HG02943 (cell line): ENCODE results near the gene GALNT18.

Experiments used
- ATAC-seq: cut with Tn5 transposase; IDR thresholded peaks from one replicate; pipeline ENCODE4 v1.9.1; 2021; ENCODE audit warnings: mild to moderate bottlenecking, low read depth, moderate library complexity; ENCODE audit not compliant: unreplicated experiment

GALNT18 gene

GRCh38 chr11:11230802-11231562 lies 390.8 kb downstream of the GALNT18 start:
- ATAC-seq: no peak

- no peak for ATAC-seq
Observed at GRCh38 chr11:11230087-11230486, 391.7 kb downstream of the GALNT18 start.

DNA sequence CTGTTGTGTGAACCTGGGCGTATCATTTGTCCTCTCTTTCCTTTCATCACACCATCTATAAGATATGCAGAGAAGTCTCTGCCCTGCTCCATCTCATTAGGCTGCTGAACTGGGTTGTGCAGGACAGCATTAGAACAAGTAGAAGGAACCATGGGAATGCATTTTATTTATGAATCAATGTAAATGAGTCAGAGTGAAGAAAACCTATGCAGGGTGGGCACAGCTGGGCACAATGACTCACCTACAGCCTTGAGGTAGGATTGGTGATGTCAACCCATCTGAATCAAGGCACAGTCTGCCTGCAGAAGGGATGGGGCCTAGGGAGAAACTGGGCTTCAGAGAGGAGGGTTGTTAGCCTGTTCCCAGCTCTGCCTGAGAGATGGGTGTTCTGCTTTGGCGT lies 392.2 kb downstream of the GALNT18 start:
- no peak for ATAC-seq

DNA sequence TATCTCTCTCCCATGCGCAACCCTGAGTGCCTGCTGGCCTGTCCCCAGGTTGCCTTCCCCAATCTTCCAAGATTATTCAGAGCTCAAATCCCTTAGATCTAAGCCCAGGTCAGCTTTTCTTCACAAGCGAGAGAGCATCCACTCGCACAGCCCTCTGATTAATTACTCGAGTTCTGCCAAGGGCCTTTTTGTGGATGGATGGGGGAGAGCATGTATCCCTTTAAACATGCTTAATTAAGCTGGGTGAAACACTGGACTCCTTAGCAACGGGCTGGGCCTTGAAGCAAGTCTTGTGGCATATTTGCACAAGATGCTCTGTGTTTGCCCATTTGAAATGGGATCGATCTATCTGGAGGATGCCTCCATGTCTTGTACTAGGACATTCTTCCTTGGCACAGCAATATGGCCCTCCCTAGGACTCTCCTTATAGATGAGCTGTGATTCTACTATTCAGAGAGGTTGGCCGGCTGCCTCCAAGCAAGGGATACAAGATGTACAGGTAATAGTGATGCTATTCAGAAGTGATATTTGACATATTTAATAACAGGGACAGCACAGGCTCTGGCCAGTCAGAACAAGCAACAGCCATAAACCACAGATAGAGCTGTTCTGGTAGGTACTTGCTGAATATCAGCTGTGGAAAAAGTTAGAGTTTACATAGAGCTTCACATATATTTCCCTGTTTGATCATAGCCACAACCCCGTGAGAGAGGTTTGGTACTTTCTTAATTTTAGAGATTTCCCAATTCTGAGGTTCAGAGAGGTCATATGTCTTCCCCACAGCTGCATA lies 394.3 kb downstream of the GALNT18 start:
- ATAC-seq: no peak
